GM10266 (cell line): Measurements from ENCODE around the gene FBN1.

Experiments used
- DNase-seq: peaks from one replicate; pipeline ENCODE4 v3.0.0; 2012; ENCODE audit errors: extremely low spot score
- CTCF ChIP-seq: IDR thresholded peaks from 2 replicates; pipeline ENCODE4 v1.5.1; 2012; ENCODE audit warnings: mild to moderate bottlenecking, low read depth; ENCODE audit not compliant: control insufficient read depth, insufficient read depth; ENCODE audit errors: missing control alignments

Gene FBN1

GRCh38 chr15:48584812-48585563 lies 60.5 kb downstream of the FBN1 start:
- no peak for TF ChIP-seq CTCF

GRCh38 chr15:48584090-48584811 lies 61.3 kb downstream of the FBN1 start:
- DNase-seq, result no peak
- TF ChIP-seq CTCF, result no peak

More at GRCh38 chr15:48584812-48585563, 60.5 kb downstream of the FBN1 start:
- no peak for DNase-seq

- TF ChIP-seq CTCF, result no peak
- no peak for DNase-seq
Observed at GRCh38 chr15:48582452-48583247, 62.9 kb downstream of the FBN1 start.

GRCh38 chr15:48581219-48581618 lies 64.3 kb downstream of the FBN1 start:
- no peak for TF ChIP-seq CTCF
- no peak for DNase-seq

GRCh38 chr15:48580736-48581135 lies 64.8 kb downstream of the FBN1 start:
- TF ChIP-seq CTCF, result no peak
- no peak for DNase-seq

GRCh38 chr15:48579945-48580671 lies 65.4 kb downstream of the FBN1 start:
- TF ChIP-seq CTCF, result no peak
- no peak for DNase-seq
